Measurements from ENCODE around the gene DEAF1. TPM values are rescaled to one million over a fixed set of nuclear protein-coding genes. Genes with fewer than 3 reads are reported as not detected.

DEAF1 gene
- total and polyA plus RNA-seq, 2 of the 13 experiments (the other 11 are each of a cell fraction or from before 2014, with no cell fraction given) = 22.3 to 29.6 TPM

- no peak for TF ChIP-seq AGO1 (IDR thresholded peaks at IDR 0.05; ENCODE audit: low read depth, low read length, poor library complexity, severe bottlenecking)
- TF ChIP-seq DDIT3 (CRISPR knock-in tag; IDR thresholded peaks at IDR 0.05) = no peak
- peak; percentile 32; the same call in 1 of the 2 replicates for TF ChIP-seq SOX5 (CRISPR knock-in tag; IDR thresholded peaks at IDR 0.05; ENCODE audit: borderline replicate concordance)
- no peak for TF ChIP-seq CHD4 (IDR thresholded peaks at IDR 0.05; ENCODE audit: borderline replicate concordance, low read length)
- TF ChIP-seq ZNF691 (CRISPR knock-in tag; IDR thresholded peaks at IDR 0.05; ENCODE audit: borderline replicate concordance, low read depth) = 0 out of 2 replicates have a peak, but pooled peaks have one; percentile 43
- TF ChIP-seq PBX3 (CRISPR knock-in tag; IDR thresholded peaks at IDR 0.05; ENCODE audit: borderline replicate concordance) = no peak
- no peak for TF ChIP-seq ZNF280D (CRISPR knock-in tag; IDR thresholded peaks at IDR 0.05)
- TF ChIP-seq PAXIP1 (CRISPR knock-in tag; conservative IDR thresholded peaks at IDR 0.05) = peak; percentile 74
- TF ChIP-seq MYPOP (CRISPR knock-in tag; IDR thresholded peaks at IDR 0.05) = peak; percentile 42; the same call in 1 of the 2 replicates
- no peak for TF ChIP-seq ZNF841 (CRISPR knock-in tag; IDR thresholded peaks at IDR 0.05; ENCODE audit: borderline replicate concordance)
- TF ChIP-seq TMF1 (CRISPR knock-in tag; IDR thresholded peaks at IDR 0.05; ENCODE audit: low read depth) = no peak
- no peak for TF ChIP-seq ZSCAN5A (CRISPR knock-in tag; IDR thresholded peaks at IDR 0.05; ENCODE audit: borderline replicate concordance)
- TF ChIP-seq SIN3B (IDR thresholded peaks at IDR 0.05; ENCODE audit: low read length) = no peak
- no peak for TF ChIP-seq MTF2 (CRISPR knock-in tag; IDR thresholded peaks at IDR 0.05; ENCODE audit: borderline replicate concordance)
- TF ChIP-seq ZNF253 (CRISPR knock-in tag; IDR thresholded peaks at IDR 0.05; ENCODE audit: borderline replicate concordance) = no peak
- no peak for TF ChIP-seq ZNF30 (CRISPR knock-in tag; IDR thresholded peaks at IDR 0.05)
Observed at GRCh38 chr11:655036-655726, 39.8 kb downstream of the DEAF1 start (continued).
